ENCODE measurements around the gene NEAT1.

Gene NEAT1

GRCh38 chr11:65421794-65422632, 585 bp upstream of the NEAT1 start:
- peak; percentile 92 for DNase-seq (ENCODE audit: low spot score)

GRCh38 chr11:65423516-65424204, 1.1 kb downstream of the NEAT1 start:
- DNase-seq (ENCODE audit: low spot score) = no peak

- DNase-seq (ENCODE audit: low spot score) = no peak
These were observed 1.9 kb downstream of the NEAT1 start for GRCh38 chr11:65424205-65425104.

- DNase-seq (ENCODE audit: low spot score) = peak; percentile 60
These were observed 2.7 kb downstream of the NEAT1 start for GRCh38 chr11:65425105-65425970.

- peak; percentile 59 for DNase-seq (ENCODE audit: low spot score)
These were observed 3.6 kb downstream of the NEAT1 start for GRCh38 chr11:65425971-65426838.

GRCh38 chr11:65426839-65427690, 4.5 kb downstream of the NEAT1 start:
- DNase-seq (ENCODE audit: low spot score) = peak; percentile 44

GRCh38 chr11:65427691-65428577, 5.3 kb downstream of the NEAT1 start:
- DNase-seq (ENCODE audit: low spot score) = peak; percentile 50

- DNase-seq (ENCODE audit: low spot score) = no peak
These were observed 6.0 kb downstream of the NEAT1 start for GRCh38 chr11:65428578-65429067.

- DNase-seq (ENCODE audit: low spot score) = peak; percentile 48
These were observed 6.6 kb downstream of the NEAT1 start for GRCh38 chr11:65429068-65429681.

GRCh38 chr11:65429724-65430405, 7.3 kb downstream of the NEAT1 start:
- DNase-seq (ENCODE audit: low spot score) = peak; percentile 55

GRCh38 chr11:65430406-65431217, 8.0 kb downstream of the NEAT1 start:
- DNase-seq (ENCODE audit: low spot score) = peak; percentile 49

GRCh38 chr11:65431451-65432099, 9.0 kb downstream of the NEAT1 start:
- DNase-seq (ENCODE audit: low spot score) = no peak

GRCh38 chr11:65432100-65432650, 9.6 kb downstream of the NEAT1 start:
- DNase-seq (ENCODE audit: low spot score) = no peak

- DNase-seq (ENCODE audit: low spot score) = no peak
These were observed 10.3 kb downstream of the NEAT1 start for GRCh38 chr11:65432686-65433582.

Data from kidney capillary endothelial cell (primary cell).